ENCODE measurements around the gene FGF5. TPM values are rescaled to one million over a fixed set of nuclear protein-coding genes. Genes with fewer than 3 reads are reported as not detected.
"Not testable (repeated sequence)": the region's sequence is repeated elsewhere in the genome, so short reads cannot be mapped to it uniquely, and the experiment has no call there.

The FGF5 gene
- total RNA-seq, 2 donors from 2014 or later = 0.28 TPM; not detected in 1

DNA sequence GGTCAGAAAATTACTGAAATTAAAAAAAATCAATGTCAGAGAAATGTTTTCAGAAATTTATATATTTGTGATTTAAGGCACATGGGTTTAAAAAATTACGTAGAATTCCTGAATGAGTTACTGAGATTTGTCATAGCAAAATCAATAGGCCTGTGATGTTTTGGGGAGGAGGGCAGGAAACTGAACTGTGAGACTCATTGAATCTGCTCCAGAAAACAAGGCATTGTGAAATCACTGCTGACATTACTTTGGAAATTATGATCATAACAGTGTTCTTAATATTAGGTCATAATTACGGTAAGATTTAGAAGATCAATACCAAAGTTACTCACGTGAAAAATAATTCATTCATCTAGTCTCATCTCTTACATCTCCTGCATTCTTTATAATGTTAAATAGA lies 5.3 kb downstream of the FGF5 start:
- intact Hi-C loops (cut with DNase I, micrococcal nuclease) = no loop called here
- ATAC-seq (no peak), DNase-seq (no peak)

DNA sequence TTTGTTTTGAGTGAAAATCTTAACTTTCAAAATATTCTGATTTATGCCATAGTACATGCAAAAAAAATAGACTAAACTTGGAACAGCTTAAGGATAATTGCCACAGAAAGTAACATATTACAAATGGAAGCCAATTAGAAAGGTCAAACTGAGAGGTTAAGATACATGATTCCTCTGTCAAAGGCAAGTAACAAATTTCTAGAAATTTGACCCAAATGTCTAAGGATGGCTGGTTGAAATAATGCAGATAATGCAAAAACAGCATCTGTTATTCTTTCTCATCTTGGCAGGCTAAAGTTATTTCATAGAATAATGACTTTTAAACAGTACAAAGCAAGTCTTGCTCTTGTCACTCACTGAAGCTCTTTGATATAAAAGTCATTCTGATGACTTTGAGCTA lies 10.5 kb downstream of the FGF5 start:
- DNase-seq (no peak), ATAC-seq (no peak)
- intact Hi-C loops (cut with DNase I, micrococcal nuclease) = no loop called here

DNA sequence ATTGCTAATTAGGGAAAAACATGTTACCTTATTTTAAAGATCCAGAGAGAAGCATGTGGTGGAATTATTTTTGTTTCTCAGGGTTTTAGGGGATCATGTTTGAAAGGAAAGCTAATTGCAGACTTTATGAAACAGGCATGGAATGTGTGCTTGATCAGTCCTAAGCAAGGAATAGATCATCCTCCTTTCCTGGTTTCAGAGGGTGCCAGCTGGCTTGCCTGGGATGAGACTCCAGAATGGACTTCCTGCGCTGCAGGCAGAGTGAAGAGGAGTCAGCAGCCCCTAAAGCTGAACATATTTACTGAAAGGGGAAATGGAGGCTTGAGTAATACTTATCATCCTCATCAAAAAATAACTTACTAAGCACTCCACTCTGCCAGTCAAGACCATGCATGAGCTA lies 13.3 kb downstream of the FGF5 start:
- intact Hi-C loops (cut with DNase I, micrococcal nuclease) = no loop called here
- ATAC-seq (no peak), DNase-seq (no peak)

DNA sequence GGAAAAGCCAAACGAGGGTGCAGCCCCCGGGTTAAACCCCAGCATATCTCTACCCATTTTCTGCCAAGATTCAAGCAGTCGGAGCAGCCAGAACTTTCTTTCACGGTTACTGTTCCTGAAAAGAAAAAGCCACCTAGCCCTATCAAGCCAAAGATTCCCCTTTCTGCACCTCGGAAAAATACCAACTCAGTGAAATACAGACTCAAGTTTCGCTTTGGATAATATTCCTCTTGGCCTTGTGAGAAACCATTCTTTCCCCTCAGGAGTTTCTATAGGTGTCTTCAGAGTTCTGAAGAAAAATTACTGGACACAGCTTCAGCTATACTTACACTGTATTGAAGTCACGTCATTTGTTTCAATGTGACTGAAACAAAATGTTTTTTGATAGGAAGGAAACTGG lies 20.0 kb downstream of the FGF5 start:
- intact Hi-C loops (cut with DNase I, micrococcal nuclease) = no loop called here
- no peak for ATAC-seq

DNA sequence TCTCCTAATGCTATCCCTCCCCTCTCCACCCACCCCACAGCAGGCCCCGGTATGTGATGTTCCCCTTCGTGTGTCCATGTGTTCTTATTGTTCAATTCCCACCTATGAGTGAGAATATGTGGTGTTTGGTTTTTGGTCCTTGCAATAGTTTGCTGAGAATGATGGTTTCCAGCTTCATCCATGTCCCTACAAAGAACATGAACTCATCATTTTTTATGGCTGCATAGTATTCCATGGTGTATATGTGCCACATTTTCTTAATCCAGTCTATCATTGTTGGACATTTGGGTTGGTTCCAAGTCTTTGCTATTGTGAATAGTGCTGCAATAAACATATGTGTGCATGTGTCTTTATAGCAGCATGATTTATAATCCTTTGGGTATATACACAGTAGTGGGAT lies 24.2 kb downstream of the FGF5 start:
- DNase-seq; ATAC-seq; intact Hi-C loops (cut with DNase I, micrococcal nuclease): not testable (repeated sequence)

More for the DNA sequence above, 20.0 kb downstream of the FGF5 start:
- no peak for DNase-seq

DNA sequence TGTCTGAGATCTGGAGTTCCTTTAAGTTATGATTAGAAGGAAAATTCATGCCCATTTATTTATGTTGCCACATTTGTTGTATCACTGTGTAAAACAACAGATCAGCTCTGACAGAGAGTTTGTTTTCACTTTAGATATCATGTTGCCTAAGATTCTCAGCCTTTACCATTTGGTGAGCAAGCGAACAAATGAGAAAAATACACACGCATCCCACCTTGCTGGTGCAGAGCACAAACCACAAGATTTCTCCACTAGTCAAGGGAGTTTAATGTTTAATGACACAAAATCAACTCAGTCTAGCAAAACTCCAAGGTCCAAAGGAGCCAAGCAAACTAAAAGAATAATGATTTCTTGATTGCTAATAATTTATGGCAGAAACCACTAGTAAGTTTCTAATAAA lies 27.7 kb downstream of the FGF5 start:
- ATAC-seq (no peak), DNase-seq (no peak)

DNA sequence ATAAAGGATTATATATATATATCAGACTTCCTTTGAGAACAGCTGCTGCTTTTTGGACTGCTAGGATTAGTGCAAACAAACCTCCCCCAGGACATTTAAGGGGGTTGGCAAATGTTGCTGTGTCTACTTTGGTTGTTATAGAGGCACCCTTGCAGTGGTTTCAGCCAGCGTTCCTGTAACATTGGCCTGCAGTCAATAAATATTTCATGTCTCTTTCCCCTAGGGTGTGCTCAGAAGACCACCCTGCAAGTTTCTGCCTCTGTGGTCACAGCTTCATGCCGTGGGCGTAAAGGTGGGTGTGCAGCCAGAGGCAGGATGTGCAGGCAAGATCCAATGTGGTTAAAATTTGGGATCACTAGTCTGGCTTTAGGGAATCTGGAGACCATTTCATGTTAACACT lies 28.9 kb downstream of the FGF5 start:
- DNase-seq = no peak
- no peak for ATAC-seq
- intact Hi-C loops (cut with DNase I, micrococcal nuclease) = no loop called here

More for the DNA sequence above, 27.7 kb downstream of the FGF5 start:
- intact Hi-C loops (cut with DNase I, micrococcal nuclease) = no loop called here

DNA sequence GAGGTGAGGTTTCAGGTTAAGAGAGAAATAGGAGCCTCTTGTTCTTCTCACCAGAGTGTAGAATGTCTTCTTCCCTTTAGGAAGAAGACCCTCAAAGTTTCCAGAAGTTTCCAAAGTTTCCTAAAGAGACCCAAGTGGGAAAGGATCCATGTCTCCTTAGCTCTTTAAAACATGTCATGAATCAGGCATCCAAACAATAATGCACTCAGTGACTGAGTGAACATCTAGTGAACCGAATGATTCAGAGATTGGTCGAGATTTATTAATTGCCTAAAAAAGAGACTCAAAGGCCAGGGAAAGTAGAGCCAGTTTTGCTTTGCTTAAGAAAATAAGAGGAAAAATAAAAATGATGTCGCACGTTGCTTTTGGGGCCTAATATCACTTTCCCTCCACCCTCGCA lies 29.4 kb downstream of the FGF5 start:
- DNase-seq = no peak
- ATAC-seq = no peak
- intact Hi-C loops (cut with DNase I, micrococcal nuclease) = no loop called here

DNA sequence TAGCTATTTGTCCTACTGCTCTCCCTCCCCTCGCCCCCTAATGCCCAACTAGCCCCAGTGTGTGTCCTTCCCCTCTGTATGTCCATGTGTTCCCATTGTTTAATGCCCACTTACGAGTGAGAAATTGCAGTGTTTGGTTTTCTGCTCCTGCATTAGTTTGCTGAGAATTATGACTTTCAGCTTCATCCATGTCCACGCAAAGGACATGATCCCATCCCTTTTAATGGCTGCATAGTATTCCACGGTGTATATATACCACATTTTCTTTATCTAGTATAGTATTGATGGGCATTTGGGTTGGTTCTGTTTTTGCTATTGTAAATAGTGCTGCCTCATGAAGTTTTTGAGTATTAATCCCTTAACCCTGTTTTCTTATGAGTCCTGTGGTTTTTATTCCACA lies 35.4 kb downstream of the FGF5 start:
- no peak for ATAC-seq
- DNase-seq = no peak
- intact Hi-C loops (cut with DNase I, micrococcal nuclease) = no loop called here

DNA sequence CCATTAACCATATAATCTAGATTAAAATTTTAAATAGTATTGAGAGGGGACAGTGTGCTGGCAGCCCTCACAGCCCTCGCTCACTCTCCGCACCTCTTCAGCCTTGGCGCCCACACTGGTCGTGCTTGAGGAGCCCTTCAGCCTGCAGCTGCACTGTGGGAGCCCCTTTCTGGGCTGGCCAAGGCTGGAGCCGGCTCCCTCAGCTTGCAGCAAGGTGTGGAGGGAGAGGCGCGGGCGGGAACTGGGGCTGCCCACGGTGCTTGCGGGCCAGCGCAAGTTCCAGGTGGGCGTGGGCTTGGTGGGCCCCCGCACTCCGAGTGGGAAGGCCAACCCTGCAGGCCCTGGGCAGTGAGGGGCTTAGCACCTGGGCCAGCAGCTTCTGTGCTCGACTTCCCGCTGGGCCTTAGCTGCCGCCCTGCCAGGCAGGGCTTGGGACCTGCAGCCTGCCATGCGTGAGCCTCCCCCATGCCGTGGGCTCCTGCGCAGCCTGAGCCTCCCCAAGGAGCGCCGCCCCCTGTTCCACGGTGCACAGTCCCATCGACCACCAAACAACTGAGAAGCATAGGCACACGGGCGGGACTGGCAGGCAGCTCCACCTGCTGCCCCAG lies 36.3 kb downstream of the FGF5 start:
- intact Hi-C loops (cut with DNase I, micrococcal nuclease) = no loop called here
- DNase-seq (no peak), ATAC-seq (no peak)

DNA sequence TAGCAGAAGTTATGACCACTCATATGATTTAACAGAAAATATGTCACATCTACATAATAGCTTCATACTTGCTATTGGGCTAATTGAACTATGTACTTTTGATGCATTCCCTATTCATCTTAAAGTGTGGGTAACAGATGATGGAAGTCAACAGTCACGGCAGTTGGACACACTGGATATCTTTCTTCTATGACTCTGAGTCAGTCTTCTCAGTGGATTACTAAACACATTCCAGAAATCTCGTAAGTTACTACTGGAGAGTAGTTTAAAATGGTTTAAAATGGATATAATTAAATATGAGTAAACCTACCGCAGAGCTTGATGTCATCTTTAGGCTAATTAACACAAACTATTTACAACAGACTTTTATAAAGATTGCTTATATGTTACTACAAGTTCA lies 39.0 kb downstream of the FGF5 start:
- intact Hi-C loops (cut with DNase I, micrococcal nuclease) = no loop called here
- DNase-seq (no peak), ATAC-seq (no peak)

DNA sequence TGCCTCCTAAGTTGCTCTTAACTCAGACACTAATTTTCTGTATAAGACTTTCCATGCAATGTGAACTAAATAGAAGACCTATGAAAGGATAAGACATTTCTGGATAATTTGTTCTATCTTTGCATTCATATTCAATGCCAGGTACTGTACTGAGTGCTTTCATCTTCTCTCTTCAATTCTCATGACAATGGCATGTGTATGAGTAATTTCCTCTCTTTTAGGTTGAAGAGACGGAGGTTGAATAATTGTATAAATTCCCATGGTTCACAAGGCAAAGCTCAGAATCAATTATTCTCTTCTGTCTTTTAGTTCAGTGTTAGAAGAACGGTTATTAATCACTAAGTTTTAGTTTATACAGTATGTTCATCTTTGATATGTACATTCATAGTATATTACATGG lies 39.8 kb downstream of the FGF5 start:
- DNase-seq (no peak), ATAC-seq (no peak)
- intact Hi-C loops (cut with DNase I, micrococcal nuclease) = no loop called here

DNA sequence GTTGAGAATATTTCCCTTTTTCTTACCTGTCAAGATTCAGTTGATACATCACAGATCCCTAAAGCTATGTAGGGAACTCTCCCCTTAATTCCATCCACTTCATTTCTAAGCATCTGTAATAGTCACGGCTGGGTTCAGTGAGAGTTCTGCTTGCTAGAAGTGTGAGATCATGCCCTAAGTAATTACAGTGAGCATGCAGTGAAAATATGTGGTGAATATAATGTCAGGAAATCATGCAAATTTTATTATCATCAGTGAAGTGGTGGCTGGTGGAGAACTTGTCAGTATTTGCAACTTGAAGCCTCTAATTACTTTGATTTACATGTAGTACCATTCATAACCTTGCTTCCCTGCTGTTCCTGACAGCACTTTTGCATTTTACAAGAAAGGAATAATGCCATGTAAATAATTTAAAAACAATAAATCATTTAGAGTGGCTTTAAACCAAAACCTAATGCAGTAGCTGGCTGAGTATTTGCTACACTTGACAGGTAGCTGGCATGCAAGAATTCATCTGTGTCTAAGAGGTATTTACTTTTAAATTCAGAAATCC lies 40.8 kb downstream of the FGF5 start:
- DNase-seq (no peak), ATAC-seq (no peak)
- intact Hi-C loops (cut with DNase I, micrococcal nuclease) = no loop called here

DNA sequence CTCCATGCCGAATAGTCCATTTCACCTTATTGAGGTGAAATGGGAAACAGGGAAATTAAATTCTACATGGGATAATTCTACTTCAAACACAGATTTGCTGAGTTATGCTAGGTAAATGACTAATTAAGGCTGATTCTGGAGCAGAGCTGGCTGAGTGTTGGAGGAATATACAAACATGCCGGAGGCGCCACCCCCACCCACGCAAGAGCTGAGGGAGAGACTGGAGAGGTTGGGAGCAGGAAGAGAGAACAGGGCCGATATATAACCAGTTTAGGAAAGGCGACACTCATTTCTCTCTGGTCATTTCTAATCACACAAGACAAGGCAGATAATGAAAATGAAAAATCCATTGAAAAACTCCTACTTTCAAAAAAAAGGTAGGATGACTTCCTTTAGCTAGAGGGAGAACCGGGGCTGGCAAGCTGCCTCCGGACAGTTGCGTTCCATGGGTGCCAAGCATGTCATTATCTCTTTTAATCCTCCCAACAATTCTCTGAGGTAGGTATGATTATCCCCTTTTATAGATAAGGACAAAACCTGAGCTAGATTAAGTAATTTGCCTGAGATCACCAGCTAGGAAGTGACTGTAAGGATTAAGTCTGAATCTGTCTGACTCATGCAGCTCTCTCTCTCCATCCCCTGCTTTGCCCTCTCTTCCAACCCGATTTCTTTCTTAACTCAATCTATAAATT lies 41.5 kb downstream of the FGF5 start:
- intact Hi-C loops (cut with DNase I, micrococcal nuclease) = no loop called here
- DNase-seq (no peak), ATAC-seq (no peak)

DNA sequence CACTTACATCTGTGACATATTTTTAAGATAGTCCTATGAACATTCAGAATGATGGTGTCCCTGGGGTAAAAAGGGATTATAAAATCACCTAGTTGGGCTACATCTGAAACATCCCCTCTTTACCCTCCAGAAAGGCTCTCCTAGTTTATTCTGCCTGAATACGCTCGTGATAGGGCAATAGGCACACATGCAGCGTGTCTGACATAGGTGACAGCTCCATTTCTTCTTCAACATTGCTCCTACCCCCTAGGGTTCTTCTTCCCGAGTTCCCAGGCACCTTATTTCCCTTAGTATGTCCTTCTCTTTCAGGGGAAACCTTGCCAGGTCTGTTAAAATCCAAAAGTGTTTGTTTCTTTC lies 42.0 kb downstream of the FGF5 start:
- intact Hi-C loops (cut with DNase I, micrococcal nuclease) = no loop called here
- ATAC-seq (no peak), DNase-seq (no peak)

DNA sequence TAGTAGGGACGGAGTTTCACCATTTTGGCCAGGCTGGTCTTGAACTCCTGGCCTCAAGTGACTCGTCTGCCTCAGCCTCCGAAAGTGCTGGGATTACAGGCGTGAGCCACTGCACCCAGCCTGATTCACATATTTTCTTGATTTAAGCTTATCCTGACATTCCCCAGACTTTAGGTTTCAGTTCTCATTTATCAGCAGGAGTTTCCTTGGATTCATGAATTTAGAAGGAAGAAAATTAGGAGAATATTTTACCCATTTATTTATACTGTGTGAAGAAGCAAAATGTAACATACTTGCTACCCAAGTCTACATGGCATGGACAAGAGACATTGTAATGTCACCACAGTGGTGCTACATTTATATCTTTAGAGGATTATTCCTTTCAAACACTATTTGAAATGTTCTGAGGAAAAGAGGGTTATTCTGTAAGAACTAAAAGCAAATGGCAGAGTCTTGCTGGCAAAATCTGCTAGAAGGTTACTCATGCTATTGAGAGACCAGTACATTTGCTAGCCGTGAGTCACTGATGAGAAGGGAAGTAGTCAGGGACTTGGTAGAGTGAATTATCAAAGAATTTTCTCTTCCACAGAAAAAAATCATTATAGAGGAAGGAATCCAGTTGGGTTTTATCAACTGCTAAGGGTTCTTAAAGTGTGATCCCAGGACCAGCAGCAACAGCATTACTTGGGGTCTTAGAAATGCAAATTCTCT lies 43.0 kb downstream of the FGF5 start:
- no peak for ATAC-seq
- no peak for DNase-seq
- intact Hi-C loops (cut with DNase I, micrococcal nuclease) = no loop called here

DNA sequence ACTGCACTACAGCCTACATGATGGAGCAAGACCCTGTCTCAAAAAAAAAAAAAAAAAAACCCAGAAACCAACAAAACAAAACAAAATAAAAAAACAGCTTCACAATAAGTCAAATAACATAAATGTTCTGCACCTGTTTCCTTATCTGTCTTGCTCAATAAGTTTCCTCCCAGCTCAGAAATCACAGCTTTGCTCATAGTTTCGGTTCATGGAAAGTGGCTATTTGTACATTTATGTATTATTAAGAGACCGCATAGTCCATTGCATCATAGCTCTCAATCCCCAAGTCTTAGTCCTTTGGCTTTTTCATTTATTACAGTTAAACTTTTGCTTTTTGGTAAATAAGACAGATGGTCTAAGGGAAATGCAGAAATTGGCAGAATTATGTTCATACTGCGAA lies 44.7 kb downstream of the FGF5 start:
- ATAC-seq (no peak), DNase-seq (no peak)
- intact Hi-C loops (cut with DNase I, micrococcal nuclease) = no loop called here

DNA sequence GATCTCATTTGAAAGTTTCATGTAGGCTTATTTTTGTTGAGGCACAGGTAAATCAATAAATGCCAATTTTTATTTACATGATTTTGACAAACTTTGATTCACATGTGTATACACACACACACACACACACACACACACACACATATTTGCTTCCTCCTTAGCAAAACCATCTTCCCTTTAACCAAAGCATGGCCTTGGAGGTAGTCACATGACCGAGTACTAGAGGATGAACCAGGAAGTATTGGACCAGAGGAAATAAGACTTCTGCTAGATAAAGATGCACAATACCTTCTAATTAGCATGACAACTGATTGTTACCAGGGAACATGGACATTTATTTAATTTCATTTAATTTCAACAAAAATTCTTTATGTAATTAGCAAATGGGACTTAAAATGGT lies 45.7 kb downstream of the FGF5 start:
- no peak for DNase-seq
- no peak for ATAC-seq
- intact Hi-C loops (cut with DNase I, micrococcal nuclease) = no loop called here

DNA sequence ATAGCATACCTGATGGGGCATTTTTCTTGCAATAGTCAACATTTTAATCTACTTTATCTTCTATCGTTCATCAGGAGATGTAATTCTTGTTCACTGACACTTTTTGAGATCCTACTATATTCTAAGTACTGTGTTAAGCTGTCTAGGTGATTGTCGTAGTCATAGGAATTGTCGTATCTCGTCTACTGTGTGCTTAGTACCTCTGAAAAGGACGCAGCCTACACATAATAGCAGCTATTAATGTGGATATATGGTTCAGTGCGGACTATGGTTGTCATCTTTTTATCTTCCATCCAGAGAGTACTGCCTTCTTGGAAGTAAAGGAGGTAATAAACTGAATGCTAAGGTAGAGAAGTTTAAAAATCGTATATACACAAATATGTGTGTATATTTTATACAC lies 47.2 kb downstream of the FGF5 start:
- intact Hi-C loops (cut with DNase I, micrococcal nuclease) = no loop called here
- ATAC-seq (no peak), DNase-seq (no peak)

DNA sequence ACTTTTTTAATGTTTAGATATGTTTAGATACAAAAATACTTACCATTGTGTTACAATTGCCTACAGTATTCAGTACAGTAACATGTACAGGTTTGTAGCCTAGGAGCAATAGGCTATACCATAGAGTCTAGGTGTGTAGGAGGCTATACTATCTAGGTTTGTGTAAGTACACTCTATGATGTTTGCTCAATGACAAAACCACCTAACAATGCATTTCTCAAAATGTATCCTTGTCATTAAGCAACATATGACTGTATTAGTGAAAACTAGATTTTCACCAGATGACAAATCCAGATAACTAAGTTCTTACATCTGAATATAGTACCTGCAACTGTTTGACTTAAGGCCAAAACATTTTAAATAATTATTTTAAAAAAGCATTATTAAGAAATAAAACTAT lies 49.4 kb downstream of the FGF5 start:
- DNase-seq; intact Hi-C loops (cut with DNase I, micrococcal nuclease); ATAC-seq: not testable (repeated sequence)

Measured in left colon (tissue), 2 donors.